HG02623 (cell line): Measurements from ENCODE around the gene NRAP.
A peak's percentile ranks its signal among the peaks of the same experiment; 100 is the strongest.
"Not testable (repeated sequence)": the region's sequence is repeated elsewhere in the genome, so short reads cannot be mapped to it uniquely, and the experiment has no call there.

Source experiments
- ATAC-seq: cut with Tn5 transposase; IDR thresholded peaks from one replicate; pipeline ENCODE4 v1.9.1; 2021; ENCODE audit warnings: moderate library complexity; ENCODE audit not compliant: unreplicated experiment

NRAP gene

GRCh38 chr10:113681533-113682470, 18.0 kb upstream of the NRAP start:
- ATAC-seq: peak; percentile 49

- ATAC-seq: peak; percentile 9
Observed at GRCh38 chr10:113680190-113681111, 16.6 kb upstream of the NRAP start.

- peak; percentile 65 for ATAC-seq
Observed at GRCh38 chr10:113679463-113680189, 15.8 kb upstream of the NRAP start, which contains the start of gene CASP7. CASP7 (plus strand) TSS chr10:113679912; CDS start chr10:113697494, 17,582 bp downstream.

- peak; percentile 68 for ATAC-seq
Observed at GRCh38 chr10:113666682-113667252, 2.9 kb upstream of the NRAP start.

- no peak for ATAC-seq
Observed at GRCh38 chr10:113665806-113666354, 2.0 kb upstream of the NRAP start.

GRCh38 chr10:113665352-113665751, 1.5 kb upstream of the NRAP start:
- ATAC-seq: no peak

DNA sequence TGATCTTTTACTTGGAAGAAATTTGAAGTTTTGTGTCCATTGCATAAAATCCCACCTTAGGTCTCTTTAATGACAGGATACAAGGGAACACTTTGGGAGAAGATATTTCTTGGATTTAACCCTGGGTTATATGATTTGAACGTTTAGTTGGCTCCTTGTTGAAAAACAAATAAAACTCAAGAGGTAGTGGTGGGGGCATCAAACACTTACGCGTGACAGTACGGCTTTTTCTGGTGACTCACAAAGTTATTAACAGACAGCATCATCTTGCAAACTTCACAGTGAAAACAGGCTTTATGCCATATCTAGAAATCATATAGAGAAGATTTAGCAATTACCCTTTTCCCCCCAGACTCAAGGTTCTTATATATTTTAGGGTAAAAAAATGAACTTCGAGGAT, 699 bp downstream of the NRAP start:
- ATAC-seq: no peak

DNA sequence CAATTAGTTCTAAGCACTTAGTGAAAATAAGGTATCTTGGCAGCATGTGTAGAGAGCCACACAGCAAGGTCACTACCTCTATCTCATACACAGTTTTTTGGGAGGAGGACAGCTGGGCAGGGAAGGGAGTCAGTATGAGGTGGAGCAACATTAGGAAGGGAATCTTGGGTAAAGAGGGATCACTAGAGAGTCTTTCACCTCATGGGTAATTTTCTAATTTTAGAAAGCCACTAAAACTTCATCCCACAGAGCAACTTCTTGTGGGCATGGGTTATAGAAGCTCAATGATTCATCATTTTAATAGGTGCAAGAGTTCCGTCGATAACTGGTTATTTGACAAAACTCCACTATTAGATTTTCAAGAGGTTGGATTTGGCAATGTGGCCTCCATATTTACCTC, 2.5 kb downstream of the NRAP start:
- no peak for ATAC-seq

GRCh38 chr10:113657544-113657943, 6.3 kb downstream of the NRAP start:
- ATAC-seq: no peak

- ATAC-seq: no peak
Observed at GRCh38 chr10:113656896-113657295, 6.9 kb downstream of the NRAP start.

GRCh38 chr10:113652456-113652855, 11.4 kb downstream of the NRAP start:
- not testable (repeated sequence) for ATAC-seq

GRCh38 chr10:113651898-113652297, 11.9 kb downstream of the NRAP start:
- ATAC-seq: no peak

- ATAC-seq: no peak
Observed at GRCh38 chr10:113651021-113651420, 12.8 kb downstream of the NRAP start.

GRCh38 chr10:113650172-113650571, 13.7 kb downstream of the NRAP start:
- no peak for ATAC-seq

GRCh38 chr10:113648478-113648877, 15.4 kb downstream of the NRAP start:
- ATAC-seq: no peak

- ATAC-seq: no peak
Observed at GRCh38 chr10:113647812-113648211, 16.0 kb downstream of the NRAP start.

GRCh38 chr10:113646336-113647201, 17.3 kb downstream of the NRAP start:
- ATAC-seq: no peak

GRCh38 chr10:113644185-113645120, 19.4 kb downstream of the NRAP start:
- ATAC-seq: no peak
